ENCODE results near the gene AMPD2. TPM values are rescaled to one million over a fixed set of nuclear protein-coding genes. Genes with fewer than 3 reads are reported as not detected.

AMPD2 gene
- total and polyA plus RNA-seq, 2 of the 8 experiments (the other 6 are each of a cell fraction or from before 2014, with no cell fraction given): 37.2 to 67.7 TPM

DNA sequence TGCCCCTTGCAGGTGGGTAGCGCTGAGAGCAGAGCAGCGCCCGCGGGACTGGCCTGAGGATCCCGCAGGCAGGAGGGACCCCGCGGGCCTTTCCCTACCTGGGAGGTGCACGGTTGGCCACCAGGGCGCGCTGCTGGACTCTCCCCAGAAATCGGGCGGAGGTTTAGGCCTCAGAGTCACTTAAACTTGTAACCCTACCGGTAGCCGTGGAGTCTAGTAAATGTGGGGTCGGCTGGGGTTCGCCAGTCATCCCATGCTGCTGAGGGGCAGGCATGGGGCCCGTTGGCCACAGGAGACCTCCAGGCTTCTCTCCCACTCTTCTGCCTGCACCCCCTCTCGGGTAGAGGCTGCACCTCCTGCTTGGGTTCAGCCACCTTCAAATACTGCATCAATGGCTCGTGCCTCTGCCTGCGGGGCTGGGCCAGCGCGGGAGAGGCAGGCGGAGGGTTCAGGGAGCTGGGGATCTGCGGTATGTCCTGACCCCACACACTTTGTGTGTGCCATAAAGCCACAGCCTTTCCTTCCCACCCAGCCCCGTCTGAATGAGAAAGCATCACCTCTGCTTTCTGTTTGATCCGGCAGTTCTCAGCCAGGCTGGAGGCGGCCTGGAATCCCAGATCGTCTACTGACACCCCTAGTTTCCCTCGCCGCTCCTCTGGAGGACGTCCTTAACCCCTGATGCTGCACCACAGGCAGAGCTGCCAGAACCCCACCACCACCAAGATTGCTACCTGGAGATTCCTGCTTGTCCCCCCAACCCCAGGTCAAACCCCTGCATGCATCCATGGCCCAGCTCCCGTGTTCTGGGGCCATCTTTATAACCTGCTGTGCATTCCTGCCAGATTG is 24.0 kb downstream of the AMPD2 start:
- no peak overlapping the region for H3K23ac ChIP-seq (ENCODE audit: insufficient read length)
- H3K4ac ChIP-seq (replicated peaks; ENCODE audit: insufficient read length, low read depth, low read length): no peak overlapping the region
- no peaks in the 10 kb centered on the region for H3K79me2 ChIP-seq (ENCODE audit: control insufficient read depth in 1 of 2, insufficient read depth in 2 of 2, low read length in 2 of 2)
- H3K36me3 ChIP-seq (ENCODE audit: control insufficient read depth in 2 of 4, insufficient read depth in 4 of 4, low read length in 3 of 4): no peaks in the 10 kb centered on the region
- no peak overlapping the region for H2BK20ac ChIP-seq (ENCODE audit: low read length)
- no peaks in the 10 kb centered on the region for H4K20me1 ChIP-seq (replicated peaks in 1 of 2; ENCODE audit: control insufficient read depth in 1 of 2, insufficient read depth in 2 of 2, low read length in 2 of 2)
- peak overlapping the region in 1 of 2 experiments; percentile 44; a peak in 1 of 4 replicates for H3K4me2 ChIP-seq (ENCODE audit: insufficient read depth in 1 of 2, low read depth in 2 of 2, low read length in 2 of 2)
- H3K4me1 ChIP-seq (replicated peaks in 1 of 4; ENCODE audit: control insufficient read depth in 3 of 4, insufficient read depth in 4 of 4, low read length in 3 of 4): no peaks in the 10 kb centered on the region; a peak in 1 of 7 replicates
- H4K5ac ChIP-seq (ENCODE audit: insufficient read length, low read depth, low read length): no peak overlapping the region
- FAIRE-seq (no peak), DNase-seq (ENCODE audit: low read depth in 1 of 2, low spot score in 2 of 2) (peak; percentile 74 to 99)
- no peak overlapping the region for H3K27ac ChIP-seq (ENCODE audit: low read depth, low read length)
- H3K56ac ChIP-seq (replicated peaks; ENCODE audit: insufficient read length, low read depth, low read length): no peak overlapping the region
- peak overlapping the region; percentile 22 for H4K8ac ChIP-seq (ENCODE audit: extremely low read depth, insufficient read depth, low read length)
- H2BK15ac ChIP-seq (ENCODE audit: low read length): no peak overlapping the region
- 45% methylated on average over 30 of the region's 32 CpGs; no CpG with 5 or more reads in 1 of the 2 experiments for WGBS, 2 experiments (ENCODE audit: extremely low coverage in 1 of 2, insufficient coverage in 1 of 2, insufficient read length in 1 of 2, insufficient replicate concordance in 2 of 2, low coverage in 1 of 2, low lambda C conversion rate in 2 of 2, missing lambda C conversion rate in 1 of 2)
- H2BK5ac ChIP-seq (ENCODE audit: low read depth, low read length): 0 out of 2 replicates have a peak overlapping the region, but pooled peaks have one; percentile 18
- H3K27me3 ChIP-seq (replicated peaks in 1 of 4; ENCODE audit: control insufficient read depth in 3 of 4, extremely low read depth in 1 of 4, insufficient read depth in 3 of 4, low read length in 3 of 4): no peaks in the 10 kb centered on the region; a peak in 2 of 7 replicates
- H2AK5ac ChIP-seq (ENCODE audit: low read depth, low read length): no peak overlapping the region
- no peaks in the 10 kb centered on the region for H3K9me3 ChIP-seq (ENCODE audit: insufficient read depth in 2 of 2, low read depth in 1 of 2, low read length in 1 of 2)
- H3K79me1 ChIP-seq (ENCODE audit: low read depth, low read length): no peaks in the 10 kb centered on the region
- H2BK120ac ChIP-seq (replicated peaks; ENCODE audit: low read depth, low read length): no peak overlapping the region
- peak overlapping the region; percentile 60; the same call in 1 of the 2 replicates for H2AFZ ChIP-seq (ENCODE audit: low read length)
- no peak overlapping the region for H2BK12ac ChIP-seq (ENCODE audit: low read depth, low read length)
- ChIA-PET POLR2A (ENCODE audit: partially characterized antibody) (interaction anchor here (0.6 to 1.0 kb wide), 6 partner anchors 8 to 342 kb away, joined by 3 to 6 read pairs (median 4); partner anchors contain the start of genes GSTM1 and GSTM4), CTCF (ENCODE audit: partially characterized antibody) (interaction anchor here (0.6 to 10.7 kb wide), 31 partner anchors 10 to 364 kb away, joined by 3 to 293 read pairs (median 3); partner anchors contain the start of genes AHCYL1, EPS8L3, GSTM1 and GSTM4)
- H4K91ac ChIP-seq (replicated peaks; ENCODE audit: insufficient read length, low read length): no peak overlapping the region
- no peaks in the 10 kb centered on the region for H3K23me2 ChIP-seq (ENCODE audit: low read depth, low read length)
- H3K18ac ChIP-seq (ENCODE audit: extremely low read depth, low read length): no peak overlapping the region; the same call in 1 of the 2 replicates
- no peak overlapping the region for H3K4me3 ChIP-seq (ENCODE audit: extremely low read depth in 1 of 4, insufficient read depth in 2 of 4, low read depth in 3 of 4, low read length in 4 of 4)
- H3K9ac ChIP-seq (replicated peaks in 1 of 4; ENCODE audit: extremely low read depth in 1 of 4, low read depth in 3 of 4, low read length in 3 of 4): no peak overlapping the region
- H3K14ac ChIP-seq (ENCODE audit: insufficient read length): no peak overlapping the region
- TF ChIP-seq CEBPB (IDR thresholded peaks at IDR 0.05; ENCODE audit: low read depth, low read length) (0 out of 2 replicates have a peak, but pooled peaks have one; percentile 1), EP300 (IDR thresholded peaks at IDR 0.05; ENCODE audit: borderline replicate concordance in 1 of 2, low read depth in 2 of 2, low read length in 2 of 2) (0 out of 3 replicates have a peak, but pooled peaks of 1 of the 2 experiments have one; percentile 12), TAF1 (IDR thresholded peaks at IDR 0.05; ENCODE audit: low read depth, low read length) (0 out of 2 replicates have a peak, but pooled peaks have one; percentile 29), JUN (IDR thresholded peaks at IDR 0.05; ENCODE audit: low read depth, low read length) (no peak), ASH2L (IDR thresholded peaks at IDR 0.05; ENCODE audit: low read length) (peak; percentile 25), RAD21 (IDR thresholded peaks at IDR 0.05 in 1 of 2, conservative IDR thresholded peaks at IDR 0.05 in 1 of 2; ENCODE audit: low read depth in 2 of 2, low read length in 2 of 2) (peak; percentile 89 to 92), CBX5 (IDR thresholded peaks at IDR 0.05; ENCODE audit: low read depth, low read length) (no peak), YY1 (IDR thresholded peaks at IDR 0.05; ENCODE audit: low read depth, low read length) (peak; percentile 57; the same call in 1 of the 2 replicates), CREB1 (IDR thresholded peaks at IDR 0.05) (0 out of 2 replicates have a peak, but pooled peaks have one; percentile 11), CBX8 (IDR thresholded peaks at IDR 0.05; ENCODE audit: borderline replicate concordance, low read depth, low read length) (no peak), CHD2 (IDR thresholded peaks at IDR 0.05; ENCODE audit: low read length) (0 out of 2 replicates have a peak, but pooled peaks have one; percentile 45)

Measured in H1 (cell line).